GM21447 (cell line): ENCODE measurements around the gene PLAAT3.
"Not testable (repeated sequence)": the region's sequence is repeated elsewhere in the genome, so short reads cannot be mapped to it uniquely, and the experiment has no call there.

ENCODE experiments used
- ATAC-seq: cut with Tn5 transposase; IDR thresholded peaks from one replicate; pipeline ENCODE4 v1.9.1; 2021; ENCODE audit not compliant: unreplicated experiment

PLAAT3 gene

DNA sequence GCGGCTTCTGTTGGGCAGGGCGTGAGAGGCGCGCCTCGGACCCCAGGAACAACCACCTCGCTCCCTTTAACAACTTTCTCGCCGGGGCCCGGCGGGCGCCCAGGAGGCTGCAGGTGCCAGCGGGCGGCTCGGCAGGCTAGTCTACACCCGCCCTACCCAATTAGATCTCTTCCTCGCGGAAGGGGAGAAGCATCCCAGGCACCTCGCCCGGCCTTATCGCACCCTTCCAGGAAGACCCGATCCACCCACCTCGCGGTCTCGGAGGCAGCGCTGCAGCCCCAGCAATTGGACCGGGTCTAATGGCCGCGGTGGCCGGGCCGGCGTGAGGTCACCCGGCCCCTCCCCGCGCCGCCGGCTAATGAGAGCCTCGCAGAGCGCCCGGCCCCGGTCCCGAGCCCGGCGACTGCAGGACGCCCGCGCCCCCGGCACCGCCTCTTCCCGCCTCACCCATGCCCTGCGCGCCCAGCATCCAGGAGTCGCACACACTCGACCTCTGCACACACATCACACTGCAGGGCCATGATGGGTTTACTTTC is at the start of gene PLAAT3:
Gene PLAAT3 (minus strand): TSS at position 298 of the 536 bp plus-strand sequence. CDS start 419 bp downstream, outside the sequence.
- ATAC-seq = no peak

DNA sequence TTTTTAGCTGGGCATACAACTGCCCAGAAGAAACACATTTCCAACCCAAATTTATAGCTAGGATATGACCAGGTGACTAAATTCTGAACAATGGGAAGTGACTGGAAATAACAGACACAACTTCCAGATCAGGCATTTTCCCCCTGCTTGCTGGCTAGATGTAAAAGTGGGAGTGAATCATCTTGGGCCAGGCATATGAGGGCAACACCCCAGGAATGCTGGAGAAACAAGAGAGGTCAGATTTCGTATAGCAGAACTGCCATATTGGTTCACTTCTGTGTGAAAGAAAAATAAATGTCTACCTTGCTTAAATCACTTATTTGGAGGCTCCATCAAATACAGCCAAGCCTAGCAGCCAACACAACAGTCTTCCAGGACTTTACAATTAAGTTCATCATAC is 49.6 kb upstream of the PLAAT3 start:
- no peak for ATAC-seq

DNA sequence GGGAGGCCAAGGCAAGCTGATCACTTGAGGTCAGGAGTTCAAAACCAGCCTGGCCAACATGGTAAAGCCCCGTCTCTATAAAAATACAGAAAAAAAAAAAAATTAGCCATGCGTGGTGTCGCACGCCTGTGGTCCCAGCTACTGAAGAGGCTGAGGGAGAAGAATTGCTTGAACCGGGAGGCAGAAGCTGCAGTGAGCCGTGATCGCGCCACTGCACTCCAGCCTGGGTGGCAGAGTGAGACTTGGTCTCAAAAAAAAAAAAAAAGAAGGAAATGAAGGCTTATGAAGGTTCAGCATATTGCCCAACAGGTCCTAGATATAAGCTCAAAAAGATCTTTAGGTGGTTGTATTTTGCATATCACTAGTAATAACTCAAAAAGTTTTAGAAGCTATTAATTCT is 46.7 kb upstream of the PLAAT3 start:
- ATAC-seq = no peak

DNA sequence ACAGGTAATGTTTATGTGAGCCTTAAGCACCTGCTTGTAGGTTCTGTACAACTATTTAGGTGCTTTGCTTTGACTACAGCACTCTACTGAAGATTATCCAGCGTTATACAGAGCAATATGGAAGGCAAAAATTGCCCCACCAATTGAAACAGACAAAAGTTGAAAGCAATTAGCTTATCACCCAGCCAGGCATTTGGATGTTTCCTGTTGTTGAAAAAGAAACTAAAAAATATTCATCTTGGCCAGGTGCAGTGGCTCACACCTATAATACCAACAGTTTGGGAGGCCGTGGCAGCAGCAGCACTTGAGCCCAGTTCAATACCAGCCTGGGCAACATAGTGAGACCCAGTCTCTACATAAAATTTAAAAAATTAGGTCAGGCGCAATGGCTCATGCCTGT is 38.4 kb upstream of the PLAAT3 start:
- ATAC-seq = no peak

DNA sequence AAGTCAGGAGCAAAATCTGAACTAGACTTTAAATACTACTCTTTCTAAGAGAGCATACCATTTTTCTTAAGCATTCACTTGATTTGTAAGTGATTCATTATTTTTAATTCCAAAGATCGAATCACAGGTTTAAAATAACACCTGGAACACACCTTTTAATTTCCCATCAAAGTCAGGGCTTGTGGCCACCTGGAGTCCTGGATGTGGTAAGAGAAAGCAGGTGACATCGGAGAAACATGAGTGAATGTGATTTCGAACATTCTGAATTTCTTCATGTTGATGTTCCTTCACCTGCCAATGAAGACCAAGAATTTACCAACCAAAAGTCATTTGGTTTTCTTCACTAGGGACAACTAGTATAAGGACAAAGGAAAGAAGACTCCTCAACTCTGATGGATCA is 29.0 kb upstream of the PLAAT3 start:
- ATAC-seq = no peak

DNA sequence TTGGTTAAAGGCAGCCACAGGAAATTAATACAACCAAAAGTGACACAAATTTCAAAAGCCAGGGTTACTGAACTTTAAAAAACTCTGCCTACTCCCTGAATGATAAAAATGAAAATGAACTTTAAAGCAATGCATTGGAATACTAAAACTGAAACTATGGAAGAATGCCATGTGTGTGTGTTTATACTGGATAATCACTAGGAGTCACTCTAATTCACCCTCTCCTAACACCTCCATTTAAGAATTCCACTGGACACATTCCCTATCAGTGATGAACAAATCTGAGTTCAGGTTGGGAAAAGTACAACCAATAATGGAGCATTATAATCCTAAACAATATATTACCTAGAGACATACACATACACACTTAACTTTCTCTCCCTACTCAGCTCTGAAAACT is 27.5 kb upstream of the PLAAT3 start:
- no peak for ATAC-seq

DNA sequence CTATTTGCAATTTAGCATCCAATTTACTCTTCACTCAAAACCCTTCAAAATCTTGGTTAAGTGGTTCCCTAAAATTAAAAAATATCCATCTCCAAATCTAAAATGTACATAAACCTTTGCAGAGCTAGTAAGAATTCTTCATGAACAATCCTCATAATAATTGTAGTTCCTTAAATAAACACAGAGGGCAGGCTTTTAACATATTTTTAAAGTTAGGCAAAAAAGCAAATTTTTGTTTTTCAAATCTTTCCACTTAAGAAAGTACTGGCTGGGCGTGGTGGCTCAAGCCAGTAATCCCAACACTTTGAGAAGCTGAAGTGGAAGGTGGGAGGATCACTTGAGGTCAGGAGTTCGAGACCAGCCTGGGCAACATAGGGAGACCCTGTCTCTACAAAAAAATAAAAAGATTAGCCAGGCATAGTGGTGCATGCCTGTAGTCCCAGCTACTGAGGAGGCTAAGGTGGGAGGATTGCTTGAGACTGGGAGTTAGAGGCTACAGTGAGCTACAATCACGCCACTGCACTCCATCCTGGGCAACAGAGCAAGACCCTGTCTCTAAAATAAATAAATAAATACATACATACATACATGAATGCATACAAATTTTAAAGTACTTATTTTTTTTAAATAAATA is 25.1 kb upstream of the PLAAT3 start:
- no peak for ATAC-seq

DNA sequence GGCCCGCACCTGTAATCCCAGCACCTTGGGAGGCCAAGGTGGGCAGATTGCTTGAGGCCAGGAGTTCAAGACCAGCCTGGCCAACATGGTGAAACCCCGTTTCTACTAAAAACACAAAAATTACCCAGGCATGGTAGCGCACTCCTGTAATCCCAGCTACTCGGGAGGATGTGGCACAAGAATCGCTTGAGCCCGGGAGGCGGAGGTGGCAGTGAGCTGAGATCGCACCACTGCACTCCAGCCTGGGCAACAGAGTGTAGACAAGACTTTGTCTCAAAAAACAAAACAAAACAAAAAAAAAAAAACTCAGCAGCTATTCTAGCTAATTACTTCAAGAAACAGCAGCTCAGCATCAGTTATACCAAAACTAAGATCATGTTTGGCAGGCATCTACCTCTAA is 24.2 kb upstream of the PLAAT3 start:
- ATAC-seq = not testable (repeated sequence)

DNA sequence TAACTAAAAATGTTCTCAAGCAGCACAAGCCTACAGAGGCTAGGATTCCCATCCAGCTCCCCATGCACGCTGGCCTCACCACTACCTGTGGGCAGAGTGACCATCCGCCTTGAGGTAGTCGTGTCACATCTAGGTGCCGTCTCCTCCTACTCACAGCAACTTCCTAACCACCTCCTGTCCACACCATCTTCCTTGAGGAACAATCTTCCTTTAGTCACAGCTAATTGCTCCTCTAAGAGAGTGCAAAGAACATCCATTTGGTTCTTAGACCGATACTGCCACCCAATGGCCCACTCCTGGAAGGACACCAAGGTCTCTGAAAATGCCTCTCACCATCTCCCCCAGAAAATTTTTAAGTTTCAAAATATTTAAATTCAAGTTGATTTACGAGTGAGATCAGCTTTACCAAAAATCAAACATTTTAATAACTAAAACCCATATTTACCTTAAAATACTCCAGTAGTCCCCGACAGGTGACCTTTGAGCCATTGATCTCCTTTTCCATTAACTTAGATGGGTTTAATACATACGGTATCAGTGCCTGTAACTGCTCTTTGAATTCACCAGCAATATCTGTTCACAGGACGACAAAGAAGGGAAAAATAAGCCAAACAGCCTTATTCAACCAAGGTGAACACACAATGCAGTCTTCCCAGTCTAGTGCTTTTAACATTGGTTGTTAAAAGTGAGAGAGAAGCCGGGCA is 21.7 kb upstream of the PLAAT3 start:
- ATAC-seq = no peak

DNA sequence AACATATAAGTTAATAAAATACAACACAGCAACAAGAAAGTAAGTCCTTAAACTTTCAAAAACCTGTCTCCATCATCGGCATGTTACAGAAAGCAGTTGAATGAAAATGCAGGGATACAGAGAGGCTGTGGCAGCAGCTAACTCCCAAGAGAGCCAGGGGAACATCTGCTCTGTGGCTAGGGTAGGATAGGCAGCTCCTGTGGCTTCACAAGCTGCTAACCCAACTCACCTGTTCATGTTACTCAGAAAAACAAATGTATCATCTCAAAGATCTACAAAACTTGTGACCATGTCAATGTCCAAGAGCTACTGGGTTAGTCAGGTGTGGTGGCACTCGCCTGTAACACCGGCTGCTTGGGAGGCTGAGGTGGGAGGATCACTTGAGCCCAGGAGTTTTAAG is 15.2 kb upstream of the PLAAT3 start:
- no peak for ATAC-seq

DNA sequence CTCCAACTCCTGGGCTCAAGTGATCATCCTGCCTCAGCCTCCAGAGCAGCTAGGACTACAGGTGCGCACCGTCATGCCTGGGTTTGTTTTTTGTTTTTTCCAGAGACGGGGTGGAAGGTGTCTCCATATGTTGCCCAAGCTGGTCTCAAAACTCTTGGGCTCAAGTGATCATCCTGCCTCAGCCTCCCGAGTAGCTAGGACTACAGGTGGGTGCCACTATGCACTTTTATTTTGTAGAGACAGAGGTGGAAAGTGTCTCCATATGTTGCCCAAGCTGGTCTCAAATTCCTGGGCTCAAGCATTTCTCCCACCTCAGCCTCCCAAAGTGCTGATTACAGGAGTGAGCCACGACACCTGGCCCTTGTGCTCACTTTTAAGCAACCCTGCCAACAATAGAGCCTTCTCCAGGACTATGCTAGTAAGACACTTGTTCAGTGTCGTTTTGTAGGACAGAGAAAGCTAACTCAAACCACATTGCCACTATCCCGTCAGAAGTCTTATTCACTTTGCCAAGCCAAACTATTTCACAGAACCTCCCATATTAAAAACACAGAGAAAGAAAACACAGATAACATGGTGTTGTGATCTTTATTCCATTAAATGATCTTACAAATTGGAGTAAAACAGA is 9.4 kb upstream of the PLAAT3 start:
- no peak for ATAC-seq

DNA sequence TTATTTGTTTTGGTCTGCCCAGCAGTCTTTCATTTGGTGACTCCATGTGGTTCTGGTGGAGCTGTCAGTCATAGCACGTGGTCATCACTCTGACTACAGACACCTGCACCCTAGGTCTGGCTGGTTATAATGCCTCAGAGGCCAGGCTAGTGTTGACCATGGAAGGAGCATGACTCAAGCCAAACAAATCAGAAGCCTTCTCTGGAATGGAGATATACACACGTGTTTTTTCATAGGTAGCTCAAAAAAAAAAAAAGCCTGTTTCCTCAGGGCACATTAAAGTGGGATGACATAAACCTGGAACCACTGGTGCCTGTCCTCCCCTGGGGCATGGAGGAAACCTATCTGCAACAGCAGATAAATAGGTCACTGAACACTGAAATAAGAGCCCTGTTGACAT is 8.1 kb upstream of the PLAAT3 start:
- ATAC-seq = no peak

DNA sequence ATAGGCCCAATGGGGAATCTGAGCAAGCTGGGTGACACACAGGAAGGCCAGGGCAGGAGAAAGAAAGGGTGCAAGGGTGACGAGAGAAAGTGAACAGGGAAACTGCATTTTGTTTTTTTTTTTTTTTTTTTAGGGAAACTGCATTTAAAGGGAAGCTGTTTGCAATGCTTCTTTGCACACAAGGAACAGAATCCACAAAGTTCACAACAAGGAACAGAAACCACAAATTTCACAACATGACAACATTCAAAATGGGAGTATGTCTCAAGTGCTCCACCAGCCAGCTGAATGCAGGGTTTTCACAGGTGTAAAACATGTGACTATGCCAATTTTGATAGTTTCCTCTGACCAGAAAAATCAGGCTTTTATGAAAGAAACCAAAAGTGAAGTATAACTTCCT is 6.8 kb upstream of the PLAAT3 start:
- no peak for ATAC-seq

DNA sequence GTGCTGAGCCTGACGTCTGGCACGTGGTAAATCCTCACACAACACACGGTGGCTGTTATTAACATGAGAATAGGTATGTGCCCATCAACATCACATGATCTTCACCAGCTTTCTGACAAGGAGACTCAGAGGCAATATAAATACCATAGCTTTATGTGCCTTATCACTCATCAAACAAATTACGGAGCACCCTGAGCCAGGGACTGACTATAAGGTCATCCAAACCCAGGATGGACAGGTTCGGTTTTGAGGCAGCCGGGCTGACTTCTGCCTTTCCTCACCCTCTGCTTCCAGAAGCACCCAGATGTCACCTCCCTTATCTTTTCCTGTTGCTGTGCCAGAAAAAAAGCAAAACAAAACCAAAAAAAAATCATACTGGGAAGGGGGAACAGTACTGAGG is 5.7 kb upstream of the PLAAT3 start:
- ATAC-seq = no peak

DNA sequence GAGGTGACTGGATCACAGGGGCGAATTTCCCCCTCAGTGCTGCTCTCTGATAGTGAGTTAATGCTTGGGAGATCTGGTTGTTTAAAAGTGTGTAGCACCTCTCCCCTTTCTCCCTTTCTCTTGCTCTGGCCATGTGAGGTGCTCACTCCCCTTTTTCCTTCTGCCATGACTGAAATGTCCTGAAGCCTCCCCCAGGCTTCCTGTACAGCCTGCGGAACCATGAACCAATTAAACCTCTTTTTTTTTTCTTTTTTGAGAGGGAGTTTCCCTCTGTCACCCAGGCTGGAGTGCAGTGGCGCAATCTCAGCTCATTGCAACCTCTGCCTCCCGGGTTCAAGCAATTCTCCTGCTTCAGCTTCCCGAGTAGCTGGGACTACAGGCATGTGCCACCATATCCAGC is 3.5 kb upstream of the PLAAT3 start:
- not testable (repeated sequence) for ATAC-seq

DNA sequence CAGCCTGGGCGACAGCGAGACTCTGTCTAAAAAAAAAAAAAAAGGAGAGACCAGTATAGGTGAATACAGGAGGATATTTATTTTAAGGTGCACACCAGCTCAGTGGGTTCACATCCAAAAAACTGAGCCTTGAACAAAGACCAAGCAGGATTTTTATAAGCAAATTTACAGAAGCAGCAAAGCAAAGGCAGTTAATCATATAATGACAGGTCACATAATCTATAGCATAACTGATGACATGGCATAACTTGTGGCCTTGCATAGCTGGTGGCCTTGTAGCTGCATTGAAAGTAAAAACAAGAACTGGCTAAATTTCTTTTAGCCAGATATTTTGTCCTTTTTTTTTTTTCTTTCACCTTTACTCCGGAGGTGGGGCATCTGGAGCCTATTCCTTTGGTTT is 2.7 kb upstream of the PLAAT3 start:
- no peak for ATAC-seq

DNA sequence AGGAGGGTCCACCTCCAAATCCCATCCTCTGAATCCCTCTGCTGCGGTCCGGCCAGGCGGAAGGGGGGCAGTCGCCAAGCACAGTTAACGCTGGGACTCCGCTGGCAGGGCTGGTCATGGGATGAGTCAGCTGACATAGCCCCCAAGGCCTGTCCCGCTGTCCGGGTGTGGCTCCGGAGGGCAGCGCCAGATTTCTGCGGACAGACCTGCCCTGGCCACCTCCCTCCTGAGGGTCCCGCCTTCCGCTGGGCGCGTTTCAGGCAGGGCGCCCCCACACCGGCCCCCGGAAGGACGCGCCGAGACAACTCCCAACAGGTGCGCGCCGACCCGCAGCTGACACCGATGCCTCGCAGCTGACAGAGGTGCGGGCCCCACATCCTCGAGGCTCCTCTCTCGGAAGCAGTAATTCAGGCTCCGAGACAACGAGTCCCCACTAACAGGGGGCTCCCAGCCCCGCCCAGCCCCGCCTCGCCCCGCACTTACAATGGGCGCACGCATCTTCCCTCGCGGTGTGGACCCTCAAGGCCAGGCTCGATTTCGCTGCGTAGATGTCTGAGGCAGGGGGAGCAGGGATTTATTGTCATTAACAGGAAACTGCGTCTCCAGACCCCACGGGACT is 607 bp downstream of the PLAAT3 start:
- no peak for ATAC-seq

DNA sequence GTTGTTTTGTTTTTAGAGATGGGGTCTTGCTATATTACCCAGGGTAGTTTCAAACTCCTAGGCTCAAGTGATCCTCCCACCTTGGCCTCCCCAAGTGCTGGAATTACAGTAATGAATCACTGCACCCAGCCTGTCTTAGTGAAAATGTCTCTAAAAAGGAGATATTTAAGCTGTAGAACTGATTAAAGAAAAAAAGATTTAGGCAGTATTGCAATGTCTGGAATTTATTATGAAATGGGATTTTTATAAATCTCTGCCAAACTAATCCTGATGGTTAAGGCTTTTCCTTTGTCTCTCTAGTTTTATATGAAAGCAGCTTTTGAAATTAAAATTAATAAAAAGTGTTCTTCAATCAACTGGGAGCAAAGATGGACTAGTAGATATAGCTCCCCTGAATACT is 2.1 kb downstream of the PLAAT3 start:
- no peak for ATAC-seq

DNA sequence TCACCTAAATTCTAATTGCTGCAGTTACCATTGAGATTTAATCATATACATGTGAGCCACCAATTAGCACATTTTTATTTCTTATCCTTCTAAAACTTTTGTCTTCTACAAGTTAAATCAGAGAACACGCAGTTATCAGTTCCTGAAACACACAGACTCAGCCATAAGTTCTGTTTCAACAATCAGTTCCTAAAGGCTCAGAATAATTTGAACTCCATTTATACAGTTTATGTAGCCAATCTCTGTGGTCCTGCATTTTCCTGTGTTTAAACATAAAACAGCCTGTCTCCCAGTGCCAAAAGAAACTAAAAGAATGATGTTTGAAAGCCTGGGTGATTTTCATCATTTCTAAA is 2.9 kb downstream of the PLAAT3 start:
- no peak for ATAC-seq

DNA sequence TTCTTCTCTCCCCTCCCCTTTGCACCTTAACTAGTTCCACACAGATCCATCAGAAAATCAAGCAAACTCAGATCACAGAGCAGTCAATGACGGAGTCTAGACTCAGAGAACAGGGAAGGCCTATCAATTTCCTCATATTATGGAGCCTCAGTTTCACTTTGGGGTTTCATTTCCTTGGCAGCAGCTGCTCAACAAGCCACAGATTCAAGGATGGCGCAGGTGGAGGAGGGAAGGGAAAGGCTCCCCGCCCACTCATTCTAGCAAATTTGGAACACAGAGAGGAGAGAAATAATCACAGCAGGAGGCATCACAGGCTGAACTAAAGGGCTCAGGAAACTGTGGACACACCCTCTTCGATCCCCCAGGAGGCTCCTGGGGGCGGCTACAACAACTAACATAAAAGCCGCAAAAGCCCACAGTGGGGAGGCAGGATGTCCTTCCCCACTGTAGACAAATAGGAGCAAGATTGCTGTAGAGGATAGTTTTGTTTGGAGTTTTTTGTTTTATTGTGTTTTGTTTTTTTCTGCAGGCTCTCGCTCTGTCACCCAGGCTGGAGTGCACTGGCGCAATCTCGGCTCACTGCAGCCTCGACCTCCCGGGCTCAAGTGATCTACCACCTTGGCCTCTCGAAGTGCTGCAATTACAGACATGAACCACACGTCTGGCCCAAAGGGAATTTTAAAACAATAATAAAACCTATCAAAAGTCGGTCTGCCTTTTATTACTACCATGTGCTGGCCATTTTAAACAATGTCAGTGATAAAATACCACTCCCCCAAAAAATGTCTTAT is 3.4 kb downstream of the PLAAT3 start:
- no peak for ATAC-seq

DNA sequence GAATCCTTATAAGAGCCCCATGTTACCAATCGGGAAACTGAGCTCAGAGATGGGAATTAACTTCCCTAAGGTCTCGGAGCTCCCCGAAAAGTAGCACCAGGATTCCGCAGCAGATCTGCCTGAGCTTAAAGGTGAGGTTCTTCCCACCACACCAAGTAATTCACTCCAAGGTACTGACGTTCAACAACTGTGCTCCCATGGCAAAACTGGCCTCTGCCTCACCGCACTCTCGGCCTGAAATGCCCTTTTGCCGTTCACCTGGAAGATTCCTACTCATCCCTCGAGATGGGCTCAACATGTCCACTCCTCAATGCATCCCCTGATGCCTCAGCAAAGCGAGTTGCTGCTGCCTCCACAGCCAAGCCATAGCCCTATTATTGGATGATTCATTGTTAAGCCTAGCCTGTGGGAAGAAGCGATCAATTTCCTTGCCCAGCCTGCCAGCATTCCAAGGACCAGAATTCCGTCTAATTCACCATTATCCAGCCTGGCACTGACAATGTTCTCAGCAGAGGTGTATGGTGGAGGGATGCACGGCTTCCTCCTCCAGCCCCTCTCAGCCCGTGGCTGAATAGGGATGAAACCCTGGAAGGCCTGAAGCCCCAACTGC is 4.2 kb downstream of the PLAAT3 start:
- no peak for ATAC-seq
